Loucy (cell line): Measurements from ENCODE around the gene LANCL2.

Source experiments
- CTCF ChIP-seq: fragments of 200-600 bp; sonication (generic); conservative IDR thresholded peaks from 2 replicates; pipeline ENCODE4 v1.5.1; 2014; ENCODE audit warnings: mild to moderate bottlenecking, antibody characterized with exemption, low read length
- EZH2phosphoT487 ChIP-seq: fragments of 200-600 bp; IDR thresholded peaks from 2 replicates; pipeline ENCODE4 v1.6.1; 2018; ENCODE audit warnings: antibody characterized with exemption, mild to moderate bottlenecking, moderate library complexity, borderline replicate concordance

GRCh38 chr7:55457801-55458200 is 92.7 kb downstream of the LANCL2 start:
- TF ChIP-seq CTCF: no peak
- TF ChIP-seq EZH2phosphoT487: no peak
